Measurements from ENCODE around the gene DGKK. TPM values are rescaled to one million over a fixed set of nuclear protein-coding genes. Genes with fewer than 3 reads are reported as not detected.

DGKK gene
- total RNA-seq, 1 experiment from 2014 or later, result 1.6 TPM

DNA sequence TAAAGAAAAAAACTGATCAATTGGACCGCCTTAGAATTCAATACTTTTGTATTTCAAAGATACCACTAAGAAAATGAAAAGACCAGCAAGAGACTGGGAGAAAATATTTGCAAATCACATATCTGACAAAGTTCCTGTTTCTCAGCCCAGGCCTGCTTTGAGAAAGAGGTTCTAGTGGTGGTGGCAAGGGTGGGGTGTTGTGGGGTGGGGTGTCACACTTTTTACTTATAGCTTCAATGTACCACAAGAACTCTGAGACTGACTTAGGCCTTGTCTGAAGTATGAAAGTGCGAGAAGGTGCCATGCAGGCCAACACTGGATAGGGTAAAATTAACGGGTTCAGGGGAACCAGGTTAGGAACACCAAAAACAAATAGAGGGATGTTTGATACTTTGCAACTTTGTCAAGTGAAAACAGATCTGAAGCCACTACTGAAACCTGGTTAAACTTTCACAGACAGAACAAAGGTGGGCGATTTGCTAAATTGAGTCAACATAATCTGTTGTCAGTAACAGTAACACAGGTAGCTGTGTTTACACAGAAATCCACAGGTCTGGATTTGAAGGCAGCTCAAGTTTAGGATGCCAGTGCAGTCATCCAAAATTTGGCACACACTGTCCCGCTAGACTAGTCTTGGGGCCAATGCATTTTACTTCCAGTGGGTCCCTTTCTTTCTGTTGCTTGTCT is 88.8 kb downstream of the DGKK start:
- Histone ChIP-seq H3K9ac (ENCODE audit: extremely low read depth, insufficient read length, low read length) (no peak overlapping the region), H3K9me3 (ENCODE audit: control insufficient read depth, low read depth, low read length) (no peaks in the 10 kb centered on the region), H2BK15ac (ENCODE audit: low read depth, low read length) (no peak overlapping the region), H2BK12ac (ENCODE audit: insufficient read length, low read depth, low read length) (no peak overlapping the region), H3K27me3 (ENCODE audit: insufficient read depth, low read length) (no peaks in the 10 kb centered on the region), H3K56ac (ENCODE audit: insufficient read length, low read depth, low read length) (no peak overlapping the region), H3T11ph (ENCODE audit: low read length) (no peak overlapping the region), H4K91ac (ENCODE audit: insufficient read length, low read depth, low read length) (no peak overlapping the region), H4K5ac (ENCODE audit: insufficient read length, low read depth, low read length) (no peak overlapping the region), H2AK5ac (ENCODE audit: insufficient read length, low read length) (no peak overlapping the region), H2BK5ac (ENCODE audit: insufficient read length, low read length) (no peak overlapping the region), H3K27ac (ENCODE audit: insufficient read length, low read depth, low read length) (no peak overlapping the region), H4K20me1 (ENCODE audit: control insufficient read depth, insufficient read depth, insufficient read length) (no peaks in the 10 kb centered on the region), H2BK20ac (ENCODE audit: low read depth, low read length, poor library complexity, severe bottlenecking) (no peak overlapping the region), H3K18ac (ENCODE audit: insufficient read length, low read depth, low read length) (no peak overlapping the region), H4K8ac (replicated peaks; ENCODE audit: insufficient read length, low read depth, low read length) (no peak overlapping the region), H2AFZ (ENCODE audit: low read length) (no peak overlapping the region), H3K23me2 (ENCODE audit: insufficient read length, low read depth, low read length, poor library complexity, severe bottlenecking) (no peaks in the 10 kb centered on the region), H3K4me1 (ENCODE audit: insufficient read depth, low read length) (no peaks in the 10 kb centered on the region), H3K23ac (ENCODE audit: insufficient read length, low read depth, low read length) (no peak overlapping the region), H2BK120ac (ENCODE audit: low read depth, low read length, poor library complexity, severe bottlenecking) (no peak overlapping the region), H3K4ac (ENCODE audit: low read depth, low read length) (no peak overlapping the region), H3K4me2 (ENCODE audit: insufficient read depth, insufficient read length, low read length) (no peak overlapping the region), H3K14ac (ENCODE audit: insufficient read depth, low read length) (no peak overlapping the region), H3K79me2 (ENCODE audit: insufficient read depth, low read length) (no peaks in the 10 kb centered on the region), H3K79me1 (ENCODE audit: insufficient read depth, low read depth, low read length, poor library complexity, severe bottlenecking) (no peaks in the 10 kb centered on the region)
- Mint-ChIP-seq H3K27ac (no peak overlapping the region), H3K27me3 (ENCODE audit: low read depth) (no peaks in the 10 kb centered on the region), H3K4me1 (no peaks in the 10 kb centered on the region), H3K9me3 (peaks cover 70 to 72% of the 10 kb centered on the region in 2 experiments), H3K36me3 (ENCODE audit: insufficient read depth in 1 of 3, low read depth in 3 of 3) (peaks cover 0 to 16% (median 11%) of the 10 kb centered on the region in 3 experiments; a peak in 6 of 7 replicates), H3K4me3 (no peak overlapping the region)
- no CpG with 5 or more reads among the region's 5 CpGs for WGBS (ENCODE audit: extremely low coverage, insufficient read length, low lambda C conversion rate)
- TF ChIP-seq CTCF (conservative IDR thresholded peaks at IDR 0.05), result no peak
- no peak for DNase-seq
